GM18868 (cell line): Measurements from ENCODE around the gene TBC1D8.
"Not testable (repeated sequence)": the region's sequence is repeated elsewhere in the genome, so short reads cannot be mapped to it uniquely, and the experiment has no call there.

Source experiments
- ATAC-seq: cut with Tn5 transposase; IDR thresholded peaks from one replicate; pipeline ENCODE4 v1.9.1; 2021; ENCODE audit warnings: mild to moderate bottlenecking, moderate library complexity; ENCODE audit not compliant: unreplicated experiment

TBC1D8 gene

GRCh38 chr2:101151146-101151858 is at the start of gene TBC1D8:
TBC1D8 (minus strand) TSS chr2:101151382; CDS start chr2:101151253, 129 bp downstream.
- ATAC-seq: peak; percentile 75

DNA sequence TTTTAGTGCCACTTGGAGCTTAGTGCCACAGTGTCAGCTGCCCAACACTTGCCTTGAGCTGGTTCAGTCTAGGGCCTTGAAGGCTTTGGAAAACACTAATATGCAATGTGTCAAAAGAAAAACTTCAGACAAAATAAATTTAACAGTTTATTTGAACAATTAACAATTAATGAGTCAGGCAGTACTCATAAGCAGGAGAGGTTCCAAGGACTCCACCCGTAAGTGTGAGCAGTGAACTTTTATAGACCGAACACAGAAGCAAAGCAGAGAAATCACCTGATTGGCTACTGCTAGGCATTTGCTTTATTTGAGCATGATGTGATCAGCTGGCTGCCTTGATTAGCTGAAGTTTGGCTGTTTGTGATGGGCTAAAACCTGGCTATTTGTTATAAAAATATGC is 49.5 kb upstream of the TBC1D8 start:
- no peak for ATAC-seq

DNA sequence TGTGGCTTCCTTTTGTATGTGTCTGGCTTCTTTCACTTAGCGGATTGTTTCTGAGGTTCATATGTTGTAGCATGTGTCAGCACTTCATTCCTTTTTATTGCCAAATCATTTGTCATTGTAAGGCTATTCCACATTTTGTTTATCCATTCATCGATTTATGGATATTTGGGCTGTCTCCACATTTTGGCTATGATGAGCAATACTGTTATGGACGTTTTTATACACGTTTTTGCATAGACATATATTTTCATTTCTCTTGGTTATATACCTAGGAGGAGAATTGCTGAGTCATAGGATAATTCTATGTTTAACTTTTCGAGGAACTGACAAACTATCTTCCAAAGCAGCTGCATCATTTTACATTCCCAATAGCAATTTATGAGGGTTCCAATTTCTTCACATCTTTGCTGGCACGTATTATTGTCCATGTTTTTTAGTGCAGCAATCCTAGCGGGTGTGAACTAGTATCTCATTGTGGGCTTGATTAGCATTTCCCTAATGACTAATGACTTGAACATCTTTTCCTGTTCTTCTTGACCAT is 48.1 kb upstream of the TBC1D8 start:
- ATAC-seq: no peak

DNA sequence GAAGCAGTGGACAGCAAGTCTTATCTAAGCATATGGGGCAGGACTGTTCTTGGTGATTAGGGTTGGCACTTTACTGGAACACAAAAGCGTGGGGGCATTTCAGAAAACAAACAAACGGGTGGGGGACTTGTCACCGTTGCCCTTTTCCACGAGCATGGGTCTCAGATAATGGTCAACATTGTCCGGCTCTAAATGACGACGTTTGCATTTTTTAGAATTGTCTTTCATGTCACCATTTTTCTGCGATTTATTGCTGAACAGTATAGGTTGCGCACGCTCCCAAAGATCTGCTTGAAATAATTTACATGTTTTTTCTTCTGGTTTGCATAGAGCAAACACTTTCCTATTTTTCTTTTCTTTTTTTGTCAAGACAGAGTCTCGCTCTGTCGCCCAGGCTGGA is 46.6 kb upstream of the TBC1D8 start:
- ATAC-seq: no peak

- no peak for ATAC-seq
These were observed 46.1 kb upstream of the TBC1D8 start for GRCh38 chr2:101197215-101197745.

DNA sequence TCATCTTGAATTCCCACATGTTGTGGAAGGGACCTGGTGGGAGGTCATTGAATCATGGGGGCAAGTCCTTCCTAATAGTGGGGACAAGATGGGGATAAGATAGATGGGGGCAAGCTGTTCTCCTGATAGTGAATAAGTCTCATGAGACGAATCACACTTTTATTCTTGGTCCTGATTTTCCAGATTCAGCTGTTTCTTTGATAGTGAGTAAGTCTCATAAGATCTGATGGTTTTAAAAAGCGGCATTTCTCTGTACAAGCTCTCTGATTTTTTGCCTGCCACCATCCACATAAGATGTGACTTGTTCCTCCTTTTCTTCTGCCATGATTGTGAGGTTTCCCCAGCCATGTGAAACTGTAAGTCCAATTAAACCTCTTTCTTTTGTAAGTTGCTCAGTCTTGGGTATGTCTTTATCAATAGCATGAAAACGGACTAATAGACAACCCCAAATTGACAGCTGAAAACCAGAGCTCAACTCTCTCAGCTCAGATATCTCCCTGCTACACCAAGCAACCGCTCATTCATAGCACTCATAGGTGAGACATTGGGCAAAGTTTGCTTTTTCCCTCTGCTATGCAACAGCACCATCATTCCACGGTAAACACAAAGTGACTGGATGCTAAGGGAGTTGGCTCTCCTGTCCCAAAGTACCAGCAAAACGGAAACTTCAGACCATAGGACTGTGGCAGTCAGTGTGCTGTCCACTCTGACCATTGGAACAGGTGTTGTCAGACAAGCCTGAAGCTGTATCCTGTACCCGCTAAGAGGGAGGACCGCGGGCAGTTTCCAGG is 44.9 kb upstream of the TBC1D8 start:
- no peak for ATAC-seq

GRCh38 chr2:101193033-101193626 is 41.9 kb upstream of the TBC1D8 start:
- ATAC-seq: no peak

GRCh38 chr2:101190747-101191516 is 39.8 kb upstream of the TBC1D8 start:
- no peak for ATAC-seq

- no peak for ATAC-seq
These were observed 37.7 kb upstream of the TBC1D8 start for GRCh38 chr2:101188683-101189405.

- no peak for ATAC-seq
These were observed 35.9 kb upstream of the TBC1D8 start for GRCh38 chr2:101187131-101187530.

DNA sequence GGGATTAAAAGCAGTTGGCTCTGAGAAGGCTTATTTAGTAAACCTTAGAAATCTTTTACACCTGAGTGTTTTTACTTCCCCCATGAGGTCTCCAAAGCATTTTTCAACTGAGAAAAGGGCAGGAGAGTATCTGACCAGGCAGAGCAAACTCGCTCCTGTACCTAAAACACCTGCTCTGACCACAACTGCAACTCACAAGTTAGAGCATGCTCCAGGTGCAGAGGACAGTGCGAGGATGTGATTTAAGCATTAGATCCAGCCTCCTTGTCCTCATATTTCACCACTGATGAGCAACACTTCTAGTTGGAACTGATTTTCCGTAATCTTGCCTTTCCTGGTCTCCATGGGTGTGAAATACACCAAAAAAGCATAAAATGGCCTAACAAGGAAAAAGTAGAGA is 34.5 kb upstream of the TBC1D8 start:
- ATAC-seq: no peak

- ATAC-seq: no peak
These were observed 33.9 kb upstream of the TBC1D8 start for GRCh38 chr2:101185085-101185484.

DNA sequence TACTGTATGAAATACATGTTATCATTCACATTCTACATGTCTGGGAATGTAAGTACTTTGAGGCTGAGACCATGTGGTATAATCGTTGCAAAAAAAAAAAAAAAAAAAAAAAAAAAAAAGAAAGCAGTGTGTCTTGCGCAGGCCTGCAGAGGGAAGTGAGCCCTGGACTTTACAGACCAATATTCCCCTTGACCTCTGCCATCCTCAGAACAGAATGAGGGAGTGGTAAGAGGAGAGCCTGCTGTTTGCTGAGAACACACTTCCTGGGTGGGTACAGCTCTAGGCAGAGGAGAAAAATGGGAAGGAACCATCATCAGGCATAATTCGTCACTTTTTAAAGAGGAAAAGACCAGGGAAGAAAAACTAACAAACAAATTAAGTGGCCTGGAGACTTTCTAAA is 28.8 kb upstream of the TBC1D8 start:
- no peak for ATAC-seq

DNA sequence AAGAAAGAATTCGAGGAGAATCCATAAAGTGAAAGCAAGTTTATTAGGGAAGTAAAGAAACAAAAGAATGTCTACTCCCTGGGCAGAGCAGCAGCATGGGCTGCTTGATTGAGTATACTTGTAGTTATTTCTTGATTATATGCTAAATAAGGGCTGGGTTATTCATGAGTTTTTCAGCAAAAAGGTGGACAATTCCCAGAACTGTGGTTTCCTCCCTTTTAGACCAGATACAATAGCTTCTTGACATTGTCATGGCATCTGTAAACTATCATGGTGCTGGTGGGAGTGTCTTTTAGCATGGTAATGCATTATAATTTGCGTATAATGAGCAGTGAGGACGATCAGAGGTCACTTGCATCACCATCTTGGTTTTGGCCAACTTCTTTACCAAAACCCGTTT is 25.6 kb upstream of the TBC1D8 start:
- ATAC-seq: no peak

- no peak for ATAC-seq
These were observed 24.8 kb upstream of the TBC1D8 start for GRCh38 chr2:101175991-101176390.

- no peak for ATAC-seq
These were observed 22.6 kb upstream of the TBC1D8 start for GRCh38 chr2:101173707-101174295.

GRCh38 chr2:101169822-101170221 is 18.6 kb upstream of the TBC1D8 start:
- not testable (repeated sequence) for ATAC-seq

DNA sequence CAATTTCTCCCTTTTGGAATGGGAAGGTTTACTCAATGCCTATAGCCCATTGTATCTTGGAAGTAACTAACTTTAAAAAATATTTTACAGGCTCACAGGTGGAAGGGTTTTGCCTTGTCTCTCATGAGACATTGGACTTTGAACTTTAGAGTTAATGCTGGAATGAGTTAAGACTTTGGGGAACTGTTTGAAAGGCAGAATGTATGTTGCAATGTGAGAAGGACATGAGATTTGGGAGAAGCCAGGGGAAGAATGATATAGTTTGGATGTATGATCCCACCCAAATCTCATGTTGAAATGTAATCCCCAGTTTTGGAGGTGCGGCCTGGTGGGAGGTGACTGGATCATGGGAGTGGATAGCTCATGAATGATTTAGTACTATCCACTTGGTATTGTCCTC is 17.5 kb upstream of the TBC1D8 start:
- ATAC-seq: no peak

- ATAC-seq: not testable (repeated sequence)
These were observed 16.4 kb upstream of the TBC1D8 start for GRCh38 chr2:101167532-101167931.

GRCh38 chr2:101164021-101164420 is 12.8 kb upstream of the TBC1D8 start:
- ATAC-seq: no peak
